HL-60 (cell line): ENCODE data around the gene RGS6.

Source experiments
- REST ChIP-seq: IDR thresholded peaks from 2 replicates; pipeline ENCODE4 v1.6.1; 2012; ENCODE audit warnings: low read depth; ENCODE audit not compliant: insufficient replicate concordance
- TF ChIP-seq, protein P1 (sequence below): IDR thresholded peaks from one replicate; pipeline ENCODE4 v1.5.1; 2011; ENCODE audit warnings: low read length, control low read depth, inconsistent platforms; ENCODE audit not compliant: insufficient read depth

GRCh38 chr14:72615451-72616121 lies 683.4 kb downstream of the RGS6 start:
- TF ChIP-seq REST = no peak
- TF ChIP-seq, protein P1, sequence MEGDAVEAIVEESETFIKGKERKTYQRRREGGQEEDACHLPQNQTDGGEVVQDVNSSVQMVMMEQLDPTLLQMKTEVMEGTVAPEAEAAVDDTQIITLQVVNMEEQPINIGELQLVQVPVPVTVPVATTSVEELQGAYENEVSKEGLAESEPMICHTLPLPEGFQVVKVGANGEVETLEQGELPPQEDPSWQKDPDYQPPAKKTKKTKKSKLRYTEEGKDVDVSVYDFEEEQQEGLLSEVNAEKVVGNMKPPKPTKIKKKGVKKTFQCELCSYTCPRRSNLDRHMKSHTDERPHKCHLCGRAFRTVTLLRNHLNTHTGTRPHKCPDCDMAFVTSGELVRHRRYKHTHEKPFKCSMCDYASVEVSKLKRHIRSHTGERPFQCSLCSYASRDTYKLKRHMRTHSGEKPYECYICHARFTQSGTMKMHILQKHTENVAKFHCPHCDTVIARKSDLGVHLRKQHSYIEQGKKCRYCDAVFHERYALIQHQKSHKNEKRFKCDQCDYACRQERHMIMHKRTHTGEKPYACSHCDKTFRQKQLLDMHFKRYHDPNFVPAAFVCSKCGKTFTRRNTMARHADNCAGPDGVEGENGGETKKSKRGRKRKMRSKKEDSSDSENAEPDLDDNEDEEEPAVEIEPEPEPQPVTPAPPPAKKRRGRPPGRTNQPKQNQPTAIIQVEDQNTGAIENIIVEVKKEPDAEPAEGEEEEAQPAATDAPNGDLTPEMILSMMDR = no peak
